Left ventricle myocardium inferior (tissue), 1 donor: Measurements from ENCODE around the gene CHADL. TPM values are rescaled to one million over a fixed set of nuclear protein-coding genes. Genes with fewer than 3 reads are reported as not detected.

ENCODE experiments used
- DNase-seq: peaks from one replicate; pipeline ENCODE4 v3.0.0-alpha.2; 2020
- H3K27ac ChIP-seq: fragments of 200-600 bp; replicated peaks from 2 replicates; pipeline ENCODE4 v1.8.0; 2021
- H3K27me3 ChIP-seq: fragments of 200-600 bp; 2 replicates; pipeline ENCODE4 v1.8.0; 2021; ENCODE audit warnings: low read depth
- H3K36me3 ChIP-seq: fragments of 200-600 bp; 2 replicates; pipeline ENCODE4 v1.8.0; 2021
- H3K4me1 ChIP-seq: fragments of 200-600 bp; 2 replicates; pipeline ENCODE4 v1.8.0; 2021
- H3K4me3 ChIP-seq: fragments of 200-600 bp; 2 replicates; pipeline ENCODE4 v1.8.0; 2021; ENCODE audit warnings: mild to moderate bottlenecking, moderate library complexity
- H3K9me3 ChIP-seq: fragments of 200-600 bp; replicated peaks from 2 replicates; pipeline ENCODE4 v1.8.0; 2021
- CTCF ChIP-seq: fragments of 200-600 bp; IDR thresholded peaks from 2 replicates; pipeline ENCODE4 v1.8.0; 2021; ENCODE audit warnings: antibody characterized with exemption, mild to moderate bottlenecking, borderline replicate concordance
- intact Hi-C: fragments of 100-400 bp; cut with micrococcal nuclease; formaldehyde crosslinking; loops from one replicate; pipeline ENCODE4 v1.11.0; 2022
- total RNA-seq: library from RNA; stranded (reverse); fragmentation: NEBNext Ultra II Directional; extraction: Animal tissue kit (Norgen Biotek cat#: 25700); gene quantifications from one replicate; pipeline ENCODE4 v1.2.1, GENCODE V29; 2021
- donor health status: DM: no; HTN: yes; CAD: no; lungs with severe emphysema.

Gene CHADL
- total RNA-seq, 1 donor from 2014 or later, result 10.3 TPM

GRCh38 chr22:41204992-41205900 is 35.5 kb downstream of the CHADL start, which contains the start of gene L3MBTL2:
TSS of gene L3MBTL2 (plus strand) at chr22:41205312. CDS start at chr22:41205363, 51 bp downstream.
- H3K4me3 ChIP-seq, result peak within 1 kb of the TSS; percentile 85
- H3K9me3 ChIP-seq, result no peaks in the 10 kb centered on the region
- peak within 1 kb of the TSS; percentile 80 for H3K27ac ChIP-seq
- H3K4me1 ChIP-seq, result peaks cover 12% of the 10 kb centered on the region
- intact Hi-C loops, result no loop called here
- DNase-seq, result peak; percentile 98
- TF ChIP-seq CTCF, result no peak
- peaks cover 16% of the 10 kb centered on the region for H3K36me3 ChIP-seq
- no peaks in the 10 kb centered on the region for H3K27me3 ChIP-seq

GRCh38 chr22:41204066-41204465 is 36.7 kb downstream of the CHADL start:
- no peak overlapping the region for H3K27ac ChIP-seq
- TF ChIP-seq CTCF, result no peak

GRCh38 chr22:41203118-41203517 is 37.6 kb downstream of the CHADL start:
- Histone ChIP-seq H3K27ac (no peak overlapping the region), H3K27me3 (no peaks in the 10 kb centered on the region), H3K4me1 (peaks cover 18% of the 10 kb centered on the region), H3K4me3 (no peak overlapping the region), H3K9me3 (no peaks in the 10 kb centered on the region), H3K36me3 (no peaks in the 10 kb centered on the region)
- TF ChIP-seq CTCF, result no peak
- intact Hi-C loops, result no loop called here
- DNase-seq, result no peak

More at GRCh38 chr22:41204066-41204465, 36.7 kb downstream of the CHADL start:
- peaks cover 12% of the 10 kb centered on the region for H3K4me1 ChIP-seq
- H3K36me3 ChIP-seq, result peaks cover 4% of the 10 kb centered on the region
- H3K4me3 ChIP-seq, result no peak overlapping the region
- no peaks in the 10 kb centered on the region for H3K27me3 ChIP-seq
- intact Hi-C loops, result no loop called here
- DNase-seq, result no peak
- no peaks in the 10 kb centered on the region for H3K9me3 ChIP-seq

- Histone ChIP-seq H3K4me1 (peaks cover 31% of the 10 kb centered on the region), H3K36me3 (no peaks in the 10 kb centered on the region), H3K27me3 (no peaks in the 10 kb centered on the region), H3K27ac (no peak overlapping the region), H3K9me3 (no peaks in the 10 kb centered on the region), H3K4me3 (no peak overlapping the region)
- TF ChIP-seq CTCF, result no peak
- DNase-seq, result no peak
- intact Hi-C loops, result no loop called here
Observed at GRCh38 chr22:41201141-41201540, 39.6 kb downstream of the CHADL start.

GRCh38 chr22:41198027-41198580 is 42.6 kb downstream of the CHADL start:
- Histone ChIP-seq H3K4me3 (peak overlapping the region; percentile 86), H3K36me3 (no peaks in the 10 kb centered on the region), H3K4me1 (peaks cover 21% of the 10 kb centered on the region), H3K9me3 (no peaks in the 10 kb centered on the region), H3K27ac (peak overlapping the region; percentile 80), H3K27me3 (no peaks in the 10 kb centered on the region)
- TF ChIP-seq CTCF, result peak; percentile 45
- intact Hi-C loops, result no loop called here
- peak; percentile 52 for DNase-seq
